ENCODE measurements around the gene SLCO4A1.

Gene SLCO4A1

GRCh38 chr20:62696989-62697388, 54.7 kb downstream of the SLCO4A1 start:
- no peak for DNase-seq

GRCh38 chr20:62697468-62697912, 55.2 kb downstream of the SLCO4A1 start:
- peak in 40 of 56 donors; percentile 10 to 80 (median 42) for DNase-seq

- DNase-seq = no peak
Measured at GRCh38 chr20:62698231-62698630, 55.9 kb downstream of the SLCO4A1 start.

GRCh38 chr20:62699296-62699695, 57.0 kb downstream of the SLCO4A1 start:
- no peak for DNase-seq

GRCh38 chr20:62699741-62700140, 57.4 kb downstream of the SLCO4A1 start:
- no peak for DNase-seq

- no peak for DNase-seq
Measured at GRCh38 chr20:62700261-62700930, 58.1 kb downstream of the SLCO4A1 start.

- no peak for DNase-seq
Measured at GRCh38 chr20:62701161-62702012, 59.1 kb downstream of the SLCO4A1 start.

GRCh38 chr20:62702013-62702300, 59.7 kb downstream of the SLCO4A1 start:
- DNase-seq = no peak

- DNase-seq = no peak
Measured at GRCh38 chr20:62702895-62703852, 60.9 kb downstream of the SLCO4A1 start.

GRCh38 chr20:62703853-62704228, 61.5 kb downstream of the SLCO4A1 start:
- DNase-seq = no peak

- DNase-seq = peak in 29 of 56 donors; percentile 11 to 81 (median 26)
Measured at GRCh38 chr20:62704341-62704948, 62.1 kb downstream of the SLCO4A1 start.

- DNase-seq = no peak
Measured at GRCh38 chr20:62705627-62706026, 63.3 kb downstream of the SLCO4A1 start.

GRCh38 chr20:62706344-62706743, 64.0 kb downstream of the SLCO4A1 start:
- DNase-seq = no peak

- DNase-seq = no peak
Measured at GRCh38 chr20:62706857-62707256, 64.6 kb downstream of the SLCO4A1 start.

- no peak for DNase-seq
Measured at GRCh38 chr20:62707276-62707920, 65.1 kb downstream of the SLCO4A1 start.

GRCh38 chr20:62707921-62708521, 65.7 kb downstream of the SLCO4A1 start:
- DNase-seq = no peak

GRCh38 chr20:62708591-62709536, 66.6 kb downstream of the SLCO4A1 start, which contains the start of gene NTSR1:
Gene NTSR1 (plus strand): TSS chr20:62708836. CDS start chr20:62709208, 372 bp downstream.
- DNase-seq = no peak

GRCh38 chr20:62709537-62709905, 67.2 kb downstream of the SLCO4A1 start:
- DNase-seq = no peak
